ENCODE results near the gene CLSTN2. TPM values are rescaled to one million over a fixed set of nuclear protein-coding genes. Genes with fewer than 3 reads are reported as not detected.

The CLSTN2 gene
- total RNA-seq, 1 experiment from 2014 or later: 0.07 TPM

GRCh38 chr3:140546649-140547048 is 611.7 kb downstream of the CLSTN2 start:
- no peak for DNase-seq
- TF ChIP-seq CTCF (IDR thresholded peaks at IDR 0.05; ENCODE audit: unreplicated experiment): no peak
- CTCF ChIA-PET: interaction anchor here (1.2 kb wide), 1 partner anchor 15 kb away, joined by 3 read pairs; no protein-coding TSS in a partner anchor
- Mint-ChIP-seq H3K4me3 (ENCODE audit: low read depth, unreplicated experiment) (no peak overlapping the region), H3K4me1 (ENCODE audit: low read depth, unreplicated experiment) (no peaks in the 10 kb centered on the region), H3K36me3 (ENCODE audit: insufficient read depth, unreplicated experiment) (no peaks in the 10 kb centered on the region), H3K27me3 (ENCODE audit: unreplicated experiment) (peaks cover 33% of the 10 kb centered on the region), H3K9me3 (ENCODE audit: low read depth, unreplicated experiment) (peaks cover 2% of the 10 kb centered on the region), H3K27ac (ENCODE audit: unreplicated experiment) (no peak overlapping the region)
- BruUV-seq (replicated peaks): no TSS peak
- intact Hi-C loops (cut with micrococcal nuclease; ENCODE audit: unreplicated experiment): no loop called here

- no peak overlapping the region for H3K27ac Mint-ChIP-seq (ENCODE audit: unreplicated experiment)
- no peak overlapping the region for H3K4me3 Mint-ChIP-seq (ENCODE audit: low read depth, unreplicated experiment)
- no TSS peak for BruUV-seq (replicated peaks)
- H3K27me3 Mint-ChIP-seq (ENCODE audit: unreplicated experiment): peaks cover 40% of the 10 kb centered on the region
- intact Hi-C loops (cut with micrococcal nuclease; ENCODE audit: unreplicated experiment): loop anchor here (10.0 kb wide), 1 partner anchor 312 kb away; no protein-coding TSS in a partner anchor
- H3K9me3 Mint-ChIP-seq (ENCODE audit: low read depth, unreplicated experiment): no peaks in the 10 kb centered on the region
- CTCF ChIA-PET: interaction anchor here (0.6 kb wide), 1 partner anchor 815 kb away, joined by 3 read pairs; no protein-coding TSS in a partner anchor
- no peak for TF ChIP-seq CTCF (IDR thresholded peaks at IDR 0.05; ENCODE audit: unreplicated experiment)
- DNase-seq: no peak
- no peaks in the 10 kb centered on the region for H3K36me3 Mint-ChIP-seq (ENCODE audit: insufficient read depth, unreplicated experiment)
- no peaks in the 10 kb centered on the region for H3K4me1 Mint-ChIP-seq (ENCODE audit: low read depth, unreplicated experiment)
These were observed 617.4 kb downstream of the CLSTN2 start for GRCh38 chr3:140552403-140552802.

- TF ChIP-seq CTCF (IDR thresholded peaks at IDR 0.05; ENCODE audit: unreplicated experiment): no peak
- Mint-ChIP-seq H3K27me3 (ENCODE audit: unreplicated experiment) (peaks cover 45% of the 10 kb centered on the region), H3K4me3 (ENCODE audit: low read depth, unreplicated experiment) (no peak overlapping the region), H3K9me3 (ENCODE audit: low read depth, unreplicated experiment) (no peaks in the 10 kb centered on the region), H3K4me1 (ENCODE audit: low read depth, unreplicated experiment) (no peaks in the 10 kb centered on the region), H3K36me3 (ENCODE audit: insufficient read depth, unreplicated experiment) (no peaks in the 10 kb centered on the region), H3K27ac (ENCODE audit: unreplicated experiment) (no peak overlapping the region)
- intact Hi-C loops (cut with micrococcal nuclease; ENCODE audit: unreplicated experiment): loop anchor here (10.0 kb wide), 1 partner anchor 312 kb away; no protein-coding TSS in a partner anchor
- no TSS peak for BruUV-seq (replicated peaks)
- no peak for DNase-seq
- CTCF ChIA-PET: interaction anchor here (0.7 kb wide), 1 partner anchor 448 kb away, joined by 3 read pairs; no protein-coding TSS in a partner anchor
These were observed 617.9 kb downstream of the CLSTN2 start for GRCh38 chr3:140552898-140553297.

- intact Hi-C loops (cut with micrococcal nuclease; ENCODE audit: unreplicated experiment): loop anchor here (10.0 kb wide), 1 partner anchor 311 kb away; no protein-coding TSS in a partner anchor
- Mint-ChIP-seq H3K4me3 (ENCODE audit: low read depth, unreplicated experiment) (no peak overlapping the region), H3K36me3 (ENCODE audit: insufficient read depth, unreplicated experiment) (no peaks in the 10 kb centered on the region), H3K27ac (ENCODE audit: unreplicated experiment) (no peak overlapping the region), H3K9me3 (ENCODE audit: low read depth, unreplicated experiment) (no peaks in the 10 kb centered on the region), H3K4me1 (ENCODE audit: low read depth, unreplicated experiment) (no peaks in the 10 kb centered on the region), H3K27me3 (ENCODE audit: unreplicated experiment) (peaks cover 47% of the 10 kb centered on the region)
- no peak for DNase-seq
- BruUV-seq (replicated peaks): no TSS peak
- CTCF ChIA-PET: interaction anchor here (0.7 kb wide), 1 partner anchor 449 kb away, joined by 3 read pairs; no protein-coding TSS in a partner anchor
- TF ChIP-seq CTCF (IDR thresholded peaks at IDR 0.05; ENCODE audit: unreplicated experiment): no peak
These were observed 618.6 kb downstream of the CLSTN2 start for GRCh38 chr3:140553591-140553990.
